B cell (primary cell): Measurements from ENCODE around the gene RCSD1. TPM values are rescaled to one million over a fixed set of nuclear protein-coding genes. Genes with fewer than 3 reads are reported as not detected.

Experiments used
- ATAC-seq: fragments of 200-7000 bp; cut with Tn5 transposase; one replicate; pipeline ENCODE4 v1.10.0; 2021; ENCODE audit warnings: low read depth, mild to moderate bottlenecking, moderate number of reproducible peaks, moderate library complexity
- CTCF ChIA-PET: fragments of 350-600 bp; sonication (Branson Sonifier 250); formaldehyde crosslinking; loops from one replicate; lab custom pipeline; 2021; ENCODE audit warnings: antibody characterized with exemption, inconsistent platforms; lab: Charles Lee
- POLR2A ChIA-PET: fragments of 350-600 bp; sonication (Branson Sonifier 250); formaldehyde crosslinking; loops from one replicate; lab custom pipeline; 2021; ENCODE audit warnings: antibody characterized with exemption; lab: Charles Lee
- DNase-seq: peaks from one replicate; pipeline ENCODE4 v3.0.0; 2013
- H2AFZ ChIP-seq: 2 replicates; pipeline ENCODE4 v1.6.1; 2012; ENCODE audit warnings: mild to moderate bottlenecking, low read depth, low read length; ENCODE audit not compliant: insufficient read depth, poor library complexity, severe bottlenecking
- H3K27ac ChIP-seq, 2 donors: 1 replicate in 1 of 2; 2 replicates in 1 of 2; pipeline ENCODE4 v1.5.1; 2012 to 2013; ENCODE audit warnings: low read length in 2 of 2, mild to moderate bottlenecking in 2 of 2, moderate library complexity in 1 of 2
- H3K27me3 ChIP-seq, 4 experiments: fragments of 200-600 bp in 1 of 4; sonication (generic) in 1 of 4; replicated peaks in 1 of 4; 1 replicate in 2 of 4; 2 replicates in 2 of 4; pipeline versions ENCODE4 v1.6.1 to v1.7.0; 2013 to 2016; ENCODE audit warnings: low read length in 3 of 4, mild to moderate bottlenecking in 2 of 4, mixed read lengths in 1 of 4, moderate library complexity in 1 of 4; ENCODE audit not compliant: insufficient read depth in 4 of 4, control insufficient read depth in 3 of 4; ENCODE audit errors: control extremely low read depth in 1 of 4
- H3K36me3 ChIP-seq, 2 experiments: replicated peaks in 1 of 2; 1 replicate in 1 of 2; 2 replicates in 1 of 2; pipeline versions ENCODE4 v1.6.1 to v1.7.1; 2013; ENCODE audit warnings: low read length in 1 of 2; ENCODE audit not compliant: insufficient read depth in 2 of 2, control insufficient read depth in 1 of 2; ENCODE audit errors: control extremely low read depth in 1 of 2, extremely low read depth in 1 of 2
- H3K4me1 ChIP-seq, 2 donors: fragments of 200-600 bp in 1 of 2; sonication (generic) in 1 of 2; 1 replicate in 1 of 2; 2 replicates in 1 of 2; pipeline versions ENCODE4 v1.5.1 to v1.6.1; 2013 to 2017; ENCODE audit warnings: low read length in 2 of 2; ENCODE audit not compliant: control insufficient read depth in 2 of 2, insufficient read depth in 2 of 2
- H3K4me2 ChIP-seq: replicated peaks from 2 replicates; pipeline ENCODE3; 2012; ENCODE audit warnings: mild to moderate bottlenecking, low read depth, low read length; ENCODE audit not compliant: poor library complexity, severe bottlenecking
- H3K4me3 ChIP-seq, 5 experiments: fragments of 200-600 bp in 1 of 5; sonication (generic) in 1 of 5; 1 replicate in 3 of 5; 2 replicates in 2 of 5; pipeline versions ENCODE4 v1.5.1 to v1.7.0; 2011 to 2016; ENCODE audit warnings: low read length in 4 of 5, mild to moderate bottlenecking in 4 of 5, low read depth in 2 of 5, control low read depth in 1 of 5, moderate library complexity in 1 of 5; ENCODE audit not compliant: insufficient read depth in 1 of 5; ENCODE audit errors: control extremely low read depth in 1 of 5, extremely low read depth in 1 of 5
- H3K79me2 ChIP-seq: fragments of 200-600 bp; sonication (generic); one replicate; pipeline ENCODE4 v1.6.0; 2016; ENCODE audit warnings: low read length; ENCODE audit not compliant: control insufficient read depth, insufficient read depth
- H3K9ac ChIP-seq: fragments of 200-600 bp; sonication (generic); 2 replicates; pipeline ENCODE4 v1.6.1; 2017; ENCODE audit warnings: mild to moderate bottlenecking, low read length, moderate library complexity
- H3K9me3 ChIP-seq, 3 donors: one replicate each; pipeline versions ENCODE4 v1.6.1 to v1.7.1; 2013; ENCODE audit warnings: low read length in 2 of 3; ENCODE audit not compliant: control insufficient read depth in 2 of 3, insufficient read depth in 1 of 3; ENCODE audit errors: control extremely low read depth in 1 of 3
- H4K20me1 ChIP-seq: 2 replicates; pipeline ENCODE4 v1.6.0; 2012; ENCODE audit warnings: mild to moderate bottlenecking, low read length; ENCODE audit not compliant: insufficient read depth, control insufficient read depth, poor library complexity, severe bottlenecking
- H3K27ac Mint-ChIP-seq: one replicate; pipeline ENCODE4 v1.8.0; 2021; ENCODE audit warnings: mixed read lengths
- H3K27me3 Mint-ChIP-seq: one replicate; pipeline ENCODE4 v1.8.0; 2021; ENCODE audit warnings: mixed read lengths
- H3K4me1 Mint-ChIP-seq: one replicate; pipeline ENCODE4 v1.8.0; 2021; ENCODE audit warnings: mixed read lengths
- H3K4me3 Mint-ChIP-seq: one replicate; pipeline ENCODE4 v1.8.0; 2021; ENCODE audit warnings: mixed read lengths
- H3K9me3 Mint-ChIP-seq: one replicate; pipeline ENCODE4 v1.8.0; 2022; ENCODE audit warnings: mixed read lengths; ENCODE audit not compliant: insufficient read depth
- EZH2 ChIP-seq: IDR thresholded peaks from 2 replicates; pipeline ENCODE4 v1.6.1; 2012; ENCODE audit warnings: borderline replicate concordance, low read depth, mild to moderate bottlenecking, moderate library complexity, low read length; ENCODE audit not compliant: insufficient read depth, poor library complexity, severe bottlenecking
- WGBS: methylation state at CpG from one replicate; pipeline ENCODE4 v1.1.5; 2013; ENCODE audit warnings: missing lambda C conversion rate; ENCODE audit not compliant: insufficient coverage; 5-methylcytosine and 5-hydroxymethylcytosine counted together
- intact Hi-C: fragments of 100-400 bp; cut with micrococcal nuclease; formaldehyde crosslinking; loops from one replicate; pipeline ENCODE4 v1.10.0; 2022
- polyA plus RNA-seq: library from polyadenylated mRNA; depleted of rRNA; stranded (reverse); fragments of >200 nt; gene quantifications from 2 replicates; pipeline ENCODE4 v1.2.3, GENCODE V29; 2012
- total RNA-seq, 2 donors: library from RNA; stranded (reverse); fragments of 120-200 nt in 1 of 2; gene quantifications; 1 replicate in 1 of 2; 2 replicates in 1 of 2; pipeline versions ENCODE4 v1.2.3 to v1.2.4, GENCODE V29; 2013 to 2022
- TF ChIP-seq, protein P1 (sequence below): fragments of 200-600 bp; IDR thresholded peaks from one replicate; pipeline ENCODE4 v1.8.0; 2022; ENCODE audit warnings: antibody characterized with exemption, mild to moderate bottlenecking

The RCSD1 gene
- total and polyA plus RNA-seq, 2 donors (not counting 1 experiment from before 2014, with no cell fraction given): 129 to 525 TPM

DNA sequence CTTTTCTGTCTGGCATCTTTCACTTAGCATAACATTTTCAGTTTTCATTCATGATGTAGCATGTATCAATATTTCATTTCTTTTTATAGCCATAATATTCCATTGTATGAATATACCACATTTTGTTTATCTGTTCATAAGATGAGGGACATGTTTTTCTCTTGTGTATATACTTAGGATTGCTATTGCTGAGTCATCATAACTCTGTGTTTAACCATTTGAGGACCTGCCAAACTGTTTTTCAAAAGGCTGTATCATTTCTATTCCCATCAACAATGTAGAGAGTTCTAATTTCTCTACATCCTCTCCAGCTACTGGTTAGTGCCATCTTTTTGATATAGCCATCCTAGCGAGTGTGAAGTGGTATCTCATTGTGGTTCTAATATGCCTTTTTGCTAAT lies 118.0 kb downstream of the RCSD1 start:
- peaks cover 45% of the 10 kb centered on the region for H3K79me2 ChIP-seq
- CTCF ChIA-PET: no interaction called here
- DNase-seq (no peak), ATAC-seq (no peak)
- H3K4me3 ChIP-seq: no peak overlapping the region
- TF ChIP-seq, protein P1, sequence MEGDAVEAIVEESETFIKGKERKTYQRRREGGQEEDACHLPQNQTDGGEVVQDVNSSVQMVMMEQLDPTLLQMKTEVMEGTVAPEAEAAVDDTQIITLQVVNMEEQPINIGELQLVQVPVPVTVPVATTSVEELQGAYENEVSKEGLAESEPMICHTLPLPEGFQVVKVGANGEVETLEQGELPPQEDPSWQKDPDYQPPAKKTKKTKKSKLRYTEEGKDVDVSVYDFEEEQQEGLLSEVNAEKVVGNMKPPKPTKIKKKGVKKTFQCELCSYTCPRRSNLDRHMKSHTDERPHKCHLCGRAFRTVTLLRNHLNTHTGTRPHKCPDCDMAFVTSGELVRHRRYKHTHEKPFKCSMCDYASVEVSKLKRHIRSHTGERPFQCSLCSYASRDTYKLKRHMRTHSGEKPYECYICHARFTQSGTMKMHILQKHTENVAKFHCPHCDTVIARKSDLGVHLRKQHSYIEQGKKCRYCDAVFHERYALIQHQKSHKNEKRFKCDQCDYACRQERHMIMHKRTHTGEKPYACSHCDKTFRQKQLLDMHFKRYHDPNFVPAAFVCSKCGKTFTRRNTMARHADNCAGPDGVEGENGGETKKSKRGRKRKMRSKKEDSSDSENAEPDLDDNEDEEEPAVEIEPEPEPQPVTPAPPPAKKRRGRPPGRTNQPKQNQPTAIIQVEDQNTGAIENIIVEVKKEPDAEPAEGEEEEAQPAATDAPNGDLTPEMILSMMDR: no peak
- TF ChIP-seq EZH2: no peak
- peak overlapping the region; percentile 42 for H3K27ac Mint-ChIP-seq
- no peak overlapping the region for H3K4me3 Mint-ChIP-seq
- H3K9ac ChIP-seq: no peak overlapping the region
- POLR2A ChIA-PET: no interaction called here
- no peaks in the 10 kb centered on the region for H3K27me3 ChIP-seq
- H3K4me2 ChIP-seq: peak overlapping the region; percentile 3
- intact Hi-C loops: no loop called here
- H3K36me3 ChIP-seq: no peaks in the 10 kb centered on the region
- H4K20me1 ChIP-seq: no peaks in the 10 kb centered on the region
- no peaks in the 10 kb centered on the region for H3K27me3 Mint-ChIP-seq
- no peaks in the 10 kb centered on the region for H3K9me3 ChIP-seq
- no CpG with 5 or more reads among the region's 1 CpG for WGBS
- H3K4me1 ChIP-seq: peaks cover 27 to 34% of the 10 kb centered on the region in 2 donors
- H3K4me1 Mint-ChIP-seq: peaks cover 59% of the 10 kb centered on the region
- peak overlapping the region in 1 of 2 donors; percentile 74 for H3K27ac ChIP-seq
- no peak overlapping the region for H2AFZ ChIP-seq
- no peaks in the 10 kb centered on the region for H3K9me3 Mint-ChIP-seq

DNA sequence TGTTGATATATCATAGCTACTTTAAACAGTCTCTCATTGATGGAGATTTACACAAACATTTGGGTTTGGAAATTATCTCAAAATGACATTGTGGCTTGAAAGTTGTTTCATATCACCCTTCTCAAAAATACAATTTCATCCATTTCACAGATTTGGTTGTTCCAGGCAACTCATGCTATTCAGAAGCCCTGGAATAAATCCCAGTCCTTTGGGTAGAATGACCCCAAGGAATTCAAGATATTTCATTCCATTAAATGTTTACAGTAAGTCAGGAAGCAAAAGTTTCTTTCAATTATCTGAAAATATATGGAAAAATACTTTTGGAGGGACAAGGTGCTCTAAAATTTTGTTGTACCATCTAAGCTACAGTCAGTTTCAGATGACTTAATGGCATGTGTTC lies 118.9 kb downstream of the RCSD1 start:
- POLR2A ChIA-PET: no interaction called here

More for the DNA sequence above, 118.9 kb downstream of the RCSD1 start:
- no peak for DNase-seq
- Mint-ChIP-seq H3K4me1 (peaks cover 60% of the 10 kb centered on the region), H3K9me3 (no peaks in the 10 kb centered on the region), H3K27me3 (no peaks in the 10 kb centered on the region), H3K27ac (no peak overlapping the region), H3K4me3 (no peak overlapping the region)
- Histone ChIP-seq H3K27ac (no peak overlapping the region), H3K4me2 (no peak overlapping the region), H3K4me1 (peaks cover 36 to 38% of the 10 kb centered on the region in 2 donors), H3K36me3 (no peaks in the 10 kb centered on the region), H3K27me3 (no peaks in the 10 kb centered on the region), H3K79me2 (peaks cover 38% of the 10 kb centered on the region), H3K4me3 (no peak overlapping the region), H4K20me1 (no peaks in the 10 kb centered on the region), H3K9me3 (no peaks in the 10 kb centered on the region), H2AFZ (no peak overlapping the region), H3K9ac (no peak overlapping the region)
- no peak for TF ChIP-seq EZH2
- TF ChIP-seq, protein P1: no peak
- intact Hi-C loops: no loop called here
- no peak for ATAC-seq
- CTCF ChIA-PET: interaction anchor here (0.8 to 1.8 kb wide), 3 partner anchors 9 to 33 kb away, joined by 3 to 6 read pairs (median 5); no protein-coding TSS in a partner anchor
